ENCODE measurements around the gene SSBP3.

SSBP3 gene

GRCh38 chr1:54180701-54181360 lies 225.4 kb downstream of the SSBP3 start:
- FAIRE-seq (no peak), DNase-seq (ENCODE audit: insufficient read length, low spot score) (no peak)
- TF ChIP-seq TAF1 (IDR thresholded peaks at IDR 0.05; ENCODE audit: low read depth, low read length) (no peak), PAX5 (IDR thresholded peaks at IDR 0.05; ENCODE audit: insufficient read depth, low read length, severe bottlenecking) (no peak), POU2F2 (IDR thresholded peaks at IDR 0.05; ENCODE audit: low read depth, low read length) (no peak), POLR2A (IDR thresholded peaks at IDR 0.05; ENCODE audit: low read depth, low read length) (no peak), POLR2AphosphoS5 (IDR thresholded peaks at IDR 0.05; ENCODE audit: low read depth, low read length) (no peak), SPI1 (IDR thresholded peaks at IDR 0.05; ENCODE audit: low read depth, low read length) (no peak)

GRCh38 chr1:54178296-54179070 lies 227.7 kb downstream of the SSBP3 start:
- FAIRE-seq = no peak
- DNase-seq (ENCODE audit: insufficient read length, low spot score) = no peak

GRCh38 chr1:54177726-54178125 lies 228.5 kb downstream of the SSBP3 start:
- FAIRE-seq (no peak), DNase-seq (ENCODE audit: insufficient read length, low spot score) (no peak)
- TF ChIP-seq SPI1 (IDR thresholded peaks at IDR 0.05; ENCODE audit: low read depth, low read length) (no peak), POLR2A (IDR thresholded peaks at IDR 0.05; ENCODE audit: low read depth, low read length) (no peak), TAF1 (IDR thresholded peaks at IDR 0.05; ENCODE audit: low read depth, low read length) (no peak), POU2F2 (IDR thresholded peaks at IDR 0.05; ENCODE audit: low read depth, low read length) (no peak)

More at GRCh38 chr1:54178296-54179070, 227.7 kb downstream of the SSBP3 start:
- TF ChIP-seq POU2F2 (IDR thresholded peaks at IDR 0.05; ENCODE audit: low read depth, low read length) = no peak
- TF ChIP-seq SPI1 (IDR thresholded peaks at IDR 0.05; ENCODE audit: low read depth, low read length) = no peak
- TF ChIP-seq POLR2A (IDR thresholded peaks at IDR 0.05; ENCODE audit: low read depth, low read length) = no peak
- TF ChIP-seq PAX5 (IDR thresholded peaks at IDR 0.05; ENCODE audit: insufficient read depth, low read length, severe bottlenecking) = no peak
- TF ChIP-seq POLR2AphosphoS5 (IDR thresholded peaks at IDR 0.05; ENCODE audit: low read depth, low read length) = no peak
- no peak for TF ChIP-seq TAF1 (IDR thresholded peaks at IDR 0.05; ENCODE audit: low read depth, low read length)

- TF ChIP-seq POU2F2 (IDR thresholded peaks at IDR 0.05; ENCODE audit: low read depth, low read length) = no peak
- no peak for TF ChIP-seq SPI1 (IDR thresholded peaks at IDR 0.05; ENCODE audit: low read depth, low read length)
- no peak for TF ChIP-seq TAF1 (IDR thresholded peaks at IDR 0.05; ENCODE audit: low read depth, low read length)
- no peak for TF ChIP-seq POLR2AphosphoS5 (IDR thresholded peaks at IDR 0.05; ENCODE audit: low read depth, low read length)
- no peak for TF ChIP-seq POLR2A (IDR thresholded peaks at IDR 0.05; ENCODE audit: low read depth, low read length)
- no peak for TF ChIP-seq PAX5 (IDR thresholded peaks at IDR 0.05; ENCODE audit: insufficient read depth, low read length, severe bottlenecking)
- DNase-seq (ENCODE audit: insufficient read length, low spot score) (no peak), FAIRE-seq (no peak)
These were observed 229.4 kb downstream of the SSBP3 start for GRCh38 chr1:54176621-54177327.
